Neuron (in vitro differentiated cells): ENCODE results near the gene KATNA1.

Source experiments
- H2AFZ ChIP-seq: one replicate; pipeline ENCODE4 v1.6.1; 2013; ENCODE audit warnings: low read depth, mild to moderate bottlenecking, inconsistent platforms, low read length, moderate library complexity
- H3K27me3 ChIP-seq: one replicate; pipeline ENCODE4 v1.6.1; 2013; ENCODE audit warnings: low read length; ENCODE audit not compliant: insufficient read depth
- H3K36me3 ChIP-seq: one replicate; pipeline ENCODE4 v1.6.1; 2013; ENCODE audit warnings: low read length; ENCODE audit not compliant: insufficient read depth
- H3K4me1 ChIP-seq: one replicate; pipeline ENCODE4 v1.6.1; 2013; ENCODE audit warnings: low read length; ENCODE audit not compliant: insufficient read depth
- H3K4me3 ChIP-seq: 2 replicates; pipeline ENCODE4 v1.5.1; 2013; ENCODE audit warnings: mild to moderate bottlenecking, low read length, moderate library complexity
- H3K9me3 ChIP-seq: one replicate; pipeline ENCODE4 v1.6.1; 2013; ENCODE audit warnings: low read length

The KATNA1 gene

GRCh38 chr6:149651056-149651455 is 2.5 kb upstream of the KATNA1 start:
- Histone ChIP-seq H3K27me3 (no peaks in the 10 kb centered on the region), H3K4me1 (peaks cover 10% of the 10 kb centered on the region), H2AFZ (no peak overlapping the region), H3K9me3 (no peaks in the 10 kb centered on the region), H3K4me3 (no peak overlapping the region), H3K36me3 (peaks cover 1% of the 10 kb centered on the region)

GRCh38 chr6:149646599-149646998 is 1.9 kb downstream of the KATNA1 start:
- H3K27me3 ChIP-seq = no peaks in the 10 kb centered on the region
- H3K9me3 ChIP-seq = peaks cover 1% of the 10 kb centered on the region
- H3K4me3 ChIP-seq = peak overlapping the region; percentile 98
- peaks cover 14% of the 10 kb centered on the region for H3K4me1 ChIP-seq
- peak overlapping the region; percentile 83 for H2AFZ ChIP-seq
- H3K36me3 ChIP-seq = no peaks in the 10 kb centered on the region

- H3K9me3 ChIP-seq = peaks cover 1% of the 10 kb centered on the region
- no peak overlapping the region for H3K4me3 ChIP-seq
- H3K4me1 ChIP-seq = peaks cover 14% of the 10 kb centered on the region
- H2AFZ ChIP-seq = no peak overlapping the region
- H3K27me3 ChIP-seq = no peaks in the 10 kb centered on the region
- H3K36me3 ChIP-seq = no peaks in the 10 kb centered on the region
Measured at GRCh38 chr6:149642829-149643580, 5.5 kb downstream of the KATNA1 start.

GRCh38 chr6:149636124-149636523 is 12.4 kb downstream of the KATNA1 start:
- no peak overlapping the region for H2AFZ ChIP-seq
- H3K27me3 ChIP-seq = no peaks in the 10 kb centered on the region
- H3K36me3 ChIP-seq = peaks cover 12% of the 10 kb centered on the region
- no peaks in the 10 kb centered on the region for H3K9me3 ChIP-seq
- no peak overlapping the region for H3K4me3 ChIP-seq
- no peaks in the 10 kb centered on the region for H3K4me1 ChIP-seq

GRCh38 chr6:149634315-149634714 is 14.2 kb downstream of the KATNA1 start:
- H3K9me3 ChIP-seq = no peaks in the 10 kb centered on the region
- H3K27me3 ChIP-seq = no peaks in the 10 kb centered on the region
- H3K36me3 ChIP-seq = peaks cover 20% of the 10 kb centered on the region
- no peak overlapping the region for H2AFZ ChIP-seq
- H3K4me3 ChIP-seq = no peak overlapping the region
- no peaks in the 10 kb centered on the region for H3K4me1 ChIP-seq

- no peaks in the 10 kb centered on the region for H3K4me1 ChIP-seq
- H3K27me3 ChIP-seq = no peaks in the 10 kb centered on the region
- no peak overlapping the region for H3K4me3 ChIP-seq
- H2AFZ ChIP-seq = no peak overlapping the region
- peaks cover 22% of the 10 kb centered on the region for H3K36me3 ChIP-seq
- H3K9me3 ChIP-seq = no peaks in the 10 kb centered on the region
Measured at GRCh38 chr6:149628875-149629510, 19.5 kb downstream of the KATNA1 start.

- Histone ChIP-seq H3K4me3 (no peak overlapping the region), H3K36me3 (peaks cover 28% of the 10 kb centered on the region)
Measured at GRCh38 chr6:149627672-149628071, 20.8 kb downstream of the KATNA1 start.

GRCh38 chr6:149615805-149616204 is 32.7 kb downstream of the KATNA1 start:
- H3K27me3 ChIP-seq = no peaks in the 10 kb centered on the region
- peaks cover 4% of the 10 kb centered on the region for H3K4me1 ChIP-seq
- H2AFZ ChIP-seq = no peak overlapping the region
- H3K4me3 ChIP-seq = no peak overlapping the region
- H3K36me3 ChIP-seq = peaks cover 10% of the 10 kb centered on the region
- peaks cover 5% of the 10 kb centered on the region for H3K9me3 ChIP-seq

More at GRCh38 chr6:149627672-149628071, 20.8 kb downstream of the KATNA1 start:
- H2AFZ ChIP-seq = no peak overlapping the region
- no peaks in the 10 kb centered on the region for H3K9me3 ChIP-seq
- H3K27me3 ChIP-seq = no peaks in the 10 kb centered on the region
- no peaks in the 10 kb centered on the region for H3K4me1 ChIP-seq

- peaks cover 3% of the 10 kb centered on the region for H3K36me3 ChIP-seq
- peaks cover 5% of the 10 kb centered on the region for H3K9me3 ChIP-seq
- no peak overlapping the region for H2AFZ ChIP-seq
- H3K4me1 ChIP-seq = peaks cover 4% of the 10 kb centered on the region
- H3K27me3 ChIP-seq = no peaks in the 10 kb centered on the region
- no peak overlapping the region for H3K4me3 ChIP-seq
Measured at GRCh38 chr6:149614337-149614736, 34.2 kb downstream of the KATNA1 start.

GRCh38 chr6:149608381-149608982 is 40.0 kb downstream of the KATNA1 start:
- H3K27me3 ChIP-seq = no peaks in the 10 kb centered on the region
- no peaks in the 10 kb centered on the region for H3K4me1 ChIP-seq
- H3K36me3 ChIP-seq = peaks cover 4% of the 10 kb centered on the region
- H2AFZ ChIP-seq = no peak overlapping the region
- H3K4me3 ChIP-seq = no peak overlapping the region
- H3K9me3 ChIP-seq = no peaks in the 10 kb centered on the region

GRCh38 chr6:149600508-149600907 is 48.0 kb downstream of the KATNA1 start:
- no peak overlapping the region for H3K4me3 ChIP-seq
- peaks cover 46% of the 10 kb centered on the region for H3K36me3 ChIP-seq
- no peaks in the 10 kb centered on the region for H3K4me1 ChIP-seq
- no peak overlapping the region for H2AFZ ChIP-seq
- no peaks in the 10 kb centered on the region for H3K9me3 ChIP-seq
- H3K27me3 ChIP-seq = no peaks in the 10 kb centered on the region

- H3K36me3 ChIP-seq = peaks cover 73% of the 10 kb centered on the region
Measured at GRCh38 chr6:149593408-149593807, 55.1 kb downstream of the KATNA1 start.

GRCh38 chr6:149592983-149593382 is 55.5 kb downstream of the KATNA1 start:
- H3K4me3 ChIP-seq = no peak overlapping the region
- H3K27me3 ChIP-seq = no peaks in the 10 kb centered on the region
- H3K9me3 ChIP-seq = no peaks in the 10 kb centered on the region
- no peak overlapping the region for H2AFZ ChIP-seq
- no peaks in the 10 kb centered on the region for H3K4me1 ChIP-seq
- peaks cover 72% of the 10 kb centered on the region for H3K36me3 ChIP-seq

More at GRCh38 chr6:149593408-149593807, 55.1 kb downstream of the KATNA1 start:
- H3K4me3 ChIP-seq = no peak overlapping the region
- no peak overlapping the region for H2AFZ ChIP-seq
- H3K9me3 ChIP-seq = no peaks in the 10 kb centered on the region
- no peaks in the 10 kb centered on the region for H3K27me3 ChIP-seq
- no peaks in the 10 kb centered on the region for H3K4me1 ChIP-seq
